ENCODE data around the gene IRX2.

Gene IRX2

GRCh38 chr5:2761921-2762488, 10.5 kb upstream of the IRX2 start:
- Mint-ChIP-seq H3K4me3 (no peak overlapping the region), H3K27me3 (peaks cover 38% of the 10 kb centered on the region), H3K27ac (no peak overlapping the region)

GRCh38 chr5:2759696-2760461, 8.4 kb upstream of the IRX2 start:
- intact Hi-C loops (cut with micrococcal nuclease): no loop called here
- Mint-ChIP-seq H3K27ac (no peak overlapping the region), H3K27me3 (peaks cover 56% of the 10 kb centered on the region)

More at GRCh38 chr5:2761921-2762488, 10.5 kb upstream of the IRX2 start:
- no peaks in the 10 kb centered on the region for H3K36me3 Mint-ChIP-seq (ENCODE audit: low read depth)
- no peaks in the 10 kb centered on the region for H3K4me1 Mint-ChIP-seq (ENCODE audit: low read depth)
- H3K9me3 Mint-ChIP-seq: no peaks in the 10 kb centered on the region
- intact Hi-C loops (cut with micrococcal nuclease): no loop called here

GRCh38 chr5:2759091-2759490, 7.6 kb upstream of the IRX2 start:
- Mint-ChIP-seq H3K36me3 (ENCODE audit: low read depth) (no peaks in the 10 kb centered on the region), H3K4me1 (ENCODE audit: low read depth) (peaks cover 6% of the 10 kb centered on the region), H3K9me3 (no peaks in the 10 kb centered on the region), H3K27ac (no peak overlapping the region), H3K27me3 (peaks cover 62% of the 10 kb centered on the region), H3K4me3 (no peak overlapping the region)
- intact Hi-C loops (cut with micrococcal nuclease): no loop called here

More at GRCh38 chr5:2759696-2760461, 8.4 kb upstream of the IRX2 start:
- H3K36me3 Mint-ChIP-seq (ENCODE audit: low read depth): no peaks in the 10 kb centered on the region
- peaks cover 6% of the 10 kb centered on the region for H3K4me1 Mint-ChIP-seq (ENCODE audit: low read depth)
- no peak overlapping the region for H3K4me3 Mint-ChIP-seq
- H3K9me3 Mint-ChIP-seq: no peaks in the 10 kb centered on the region

- no peaks in the 10 kb centered on the region for H3K9me3 Mint-ChIP-seq
- no peak overlapping the region for H3K27ac Mint-ChIP-seq
- no peaks in the 10 kb centered on the region for H3K36me3 Mint-ChIP-seq (ENCODE audit: low read depth)
- H3K4me1 Mint-ChIP-seq (ENCODE audit: low read depth): peaks cover 6% of the 10 kb centered on the region
- no peak overlapping the region for H3K4me3 Mint-ChIP-seq
- intact Hi-C loops (cut with micrococcal nuclease): no loop called here
- peaks cover 65% of the 10 kb centered on the region for H3K27me3 Mint-ChIP-seq
These were observed 7.2 kb upstream of the IRX2 start for GRCh38 chr5:2758632-2759031.

GRCh38 chr5:2757563-2758351, 6.3 kb upstream of the IRX2 start:
- no peak overlapping the region for H3K27ac Mint-ChIP-seq
- H3K4me3 Mint-ChIP-seq: no peak overlapping the region
- no peaks in the 10 kb centered on the region for H3K36me3 Mint-ChIP-seq (ENCODE audit: low read depth)
- H3K4me1 Mint-ChIP-seq (ENCODE audit: low read depth): peaks cover 6% of the 10 kb centered on the region
- no peaks in the 10 kb centered on the region for H3K9me3 Mint-ChIP-seq
- peaks cover 74% of the 10 kb centered on the region for H3K27me3 Mint-ChIP-seq
- intact Hi-C loops (cut with micrococcal nuclease): no loop called here

GRCh38 chr5:2756211-2757152, 5.0 kb upstream of the IRX2 start:
- peaks cover 6% of the 10 kb centered on the region for H3K4me1 Mint-ChIP-seq (ENCODE audit: low read depth)
- intact Hi-C loops (cut with micrococcal nuclease): no loop called here
- no peaks in the 10 kb centered on the region for H3K9me3 Mint-ChIP-seq
- no peaks in the 10 kb centered on the region for H3K36me3 Mint-ChIP-seq (ENCODE audit: low read depth)
- no peak overlapping the region for H3K27ac Mint-ChIP-seq
- peak overlapping the region; percentile 24 for H3K4me3 Mint-ChIP-seq
- peaks cover 79% of the 10 kb centered on the region for H3K27me3 Mint-ChIP-seq

GRCh38 chr5:2755681-2756171, 4.2 kb upstream of the IRX2 start:
- peaks cover 77% of the 10 kb centered on the region for H3K27me3 Mint-ChIP-seq
- H3K27ac Mint-ChIP-seq: no peak overlapping the region
- intact Hi-C loops (cut with micrococcal nuclease): no loop called here
- peak overlapping the region; percentile 24 for H3K4me3 Mint-ChIP-seq
- H3K36me3 Mint-ChIP-seq (ENCODE audit: low read depth): no peaks in the 10 kb centered on the region
- no peaks in the 10 kb centered on the region for H3K9me3 Mint-ChIP-seq
- peaks cover 6% of the 10 kb centered on the region for H3K4me1 Mint-ChIP-seq (ENCODE audit: low read depth)

- H3K4me3 Mint-ChIP-seq: no peak overlapping the region
- H3K27ac Mint-ChIP-seq: no peak overlapping the region
- H3K36me3 Mint-ChIP-seq (ENCODE audit: low read depth): no peaks in the 10 kb centered on the region
- H3K4me1 Mint-ChIP-seq (ENCODE audit: low read depth): peaks cover 6% of the 10 kb centered on the region
- H3K9me3 Mint-ChIP-seq: no peaks in the 10 kb centered on the region
- H3K27me3 Mint-ChIP-seq: peaks cover 82% of the 10 kb centered on the region
- intact Hi-C loops (cut with micrococcal nuclease): no loop called here
These were observed 3.7 kb upstream of the IRX2 start for GRCh38 chr5:2755076-2755680.

- H3K27me3 Mint-ChIP-seq: peaks cover 83% of the 10 kb centered on the region
- no peak overlapping the region for H3K4me3 Mint-ChIP-seq
- H3K36me3 Mint-ChIP-seq (ENCODE audit: low read depth): no peaks in the 10 kb centered on the region
- intact Hi-C loops (cut with micrococcal nuclease): no loop called here
- peaks cover 6% of the 10 kb centered on the region for H3K4me1 Mint-ChIP-seq (ENCODE audit: low read depth)
- H3K9me3 Mint-ChIP-seq: no peaks in the 10 kb centered on the region
- no peak overlapping the region for H3K27ac Mint-ChIP-seq
These were observed 3.2 kb upstream of the IRX2 start for GRCh38 chr5:2754581-2755075.

- intact Hi-C loops (cut with micrococcal nuclease): no loop called here
- Mint-ChIP-seq H3K9me3 (no peaks in the 10 kb centered on the region), H3K4me1 (ENCODE audit: low read depth) (peaks cover 6% of the 10 kb centered on the region), H3K27ac (no peak overlapping the region), H3K36me3 (ENCODE audit: low read depth) (no peaks in the 10 kb centered on the region), H3K27me3 (peaks cover 83% of the 10 kb centered on the region), H3K4me3 (no peak overlapping the region)
These were observed 2.3 kb upstream of the IRX2 start for GRCh38 chr5:2753452-2754420.

- no peaks in the 10 kb centered on the region for H3K36me3 Mint-ChIP-seq (ENCODE audit: low read depth)
- intact Hi-C loops (cut with micrococcal nuclease): no loop called here
- no peaks in the 10 kb centered on the region for H3K9me3 Mint-ChIP-seq
- no peak overlapping the region for H3K27ac Mint-ChIP-seq
- peaks cover 81% of the 10 kb centered on the region for H3K27me3 Mint-ChIP-seq
- H3K4me1 Mint-ChIP-seq (ENCODE audit: low read depth): peaks cover 6% of the 10 kb centered on the region
- H3K4me3 Mint-ChIP-seq: no peak overlapping the region
These were observed 1.5 kb upstream of the IRX2 start for GRCh38 chr5:2752821-2753439.

All from dendritic cell treated with granulocyte-macrophage colony-stimulating factor and Interleukin-4, amounts not matched to agents 40 ng/mL and 50 ng/mL, for 4 days (primary cell).